ENCODE results near the gene SERINC2. TPM values are rescaled to one million over a fixed set of nuclear protein-coding genes. Genes with fewer than 3 reads are reported as not detected.

Gene SERINC2
- total RNA-seq, 3 donors from 2014 or later (not counting 1 experiment from before 2014, with no cell fraction given): 0.25 to 1.1 (median 0.40) TPM

- no peaks in the 10 kb centered on the region for H3K36me3 ChIP-seq (ENCODE audit: control insufficient read depth, insufficient read depth, low read length)
- H3K4me1 ChIP-seq (ENCODE audit: control insufficient read depth, insufficient read depth, low read length): peaks cover 1% of the 10 kb centered on the region
- H3K27me3 ChIP-seq (ENCODE audit: control insufficient read depth, insufficient read depth, low read length): no peaks in the 10 kb centered on the region
- Mint-ChIP-seq H3K36me3 (no peaks in the 10 kb centered on the region), H3K9me3 (no peaks in the 10 kb centered on the region), H3K27ac (no peak overlapping the region), H3K27me3 (ENCODE audit: low read depth in 2 of 2) (peaks cover 0 to 10% of the 10 kb centered on the region in 2 donors), H3K4me1 (peaks cover 6 to 9% of the 10 kb centered on the region in 2 donors), H3K4me3 (no peak overlapping the region)
- 20% methylated on average over 1 of the region's 3 CpGs for WGBS (ENCODE audit: insufficient coverage)
- TF ChIP-seq, protein P1, sequence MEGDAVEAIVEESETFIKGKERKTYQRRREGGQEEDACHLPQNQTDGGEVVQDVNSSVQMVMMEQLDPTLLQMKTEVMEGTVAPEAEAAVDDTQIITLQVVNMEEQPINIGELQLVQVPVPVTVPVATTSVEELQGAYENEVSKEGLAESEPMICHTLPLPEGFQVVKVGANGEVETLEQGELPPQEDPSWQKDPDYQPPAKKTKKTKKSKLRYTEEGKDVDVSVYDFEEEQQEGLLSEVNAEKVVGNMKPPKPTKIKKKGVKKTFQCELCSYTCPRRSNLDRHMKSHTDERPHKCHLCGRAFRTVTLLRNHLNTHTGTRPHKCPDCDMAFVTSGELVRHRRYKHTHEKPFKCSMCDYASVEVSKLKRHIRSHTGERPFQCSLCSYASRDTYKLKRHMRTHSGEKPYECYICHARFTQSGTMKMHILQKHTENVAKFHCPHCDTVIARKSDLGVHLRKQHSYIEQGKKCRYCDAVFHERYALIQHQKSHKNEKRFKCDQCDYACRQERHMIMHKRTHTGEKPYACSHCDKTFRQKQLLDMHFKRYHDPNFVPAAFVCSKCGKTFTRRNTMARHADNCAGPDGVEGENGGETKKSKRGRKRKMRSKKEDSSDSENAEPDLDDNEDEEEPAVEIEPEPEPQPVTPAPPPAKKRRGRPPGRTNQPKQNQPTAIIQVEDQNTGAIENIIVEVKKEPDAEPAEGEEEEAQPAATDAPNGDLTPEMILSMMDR (IDR thresholded peaks at IDR 0.05): no peak
- no peak overlapping the region for H3K4me3 ChIP-seq (ENCODE audit: low read length)
- intact Hi-C loops (cut with micrococcal nuclease): no loop called here
- ATAC-seq (no peak), DNase-seq (no peak)
- no peaks in the 10 kb centered on the region for H3K9me3 ChIP-seq (ENCODE audit: control insufficient read depth, insufficient read depth, low read length)
- H3K27ac ChIP-seq (ENCODE audit: low read length): no peak overlapping the region
Observed at GRCh38 chr1:31399976-31400375, 13.0 kb upstream of the SERINC2 start.

- Mint-ChIP-seq H3K4me3 (no peak overlapping the region), H3K27me3 (ENCODE audit: low read depth in 2 of 2) (peaks cover 0 to 10% of the 10 kb centered on the region in 2 donors), H3K27ac (no peak overlapping the region), H3K9me3 (no peaks in the 10 kb centered on the region), H3K36me3 (no peaks in the 10 kb centered on the region), H3K4me1 (peaks cover 1 to 5% of the 10 kb centered on the region in 2 donors)
- Histone ChIP-seq H3K27ac (ENCODE audit: low read length) (no peak overlapping the region), H3K4me3 (ENCODE audit: low read length) (no peak overlapping the region), H3K9me3 (ENCODE audit: control insufficient read depth, insufficient read depth, low read length) (no peaks in the 10 kb centered on the region), H3K36me3 (ENCODE audit: control insufficient read depth, insufficient read depth, low read length) (no peaks in the 10 kb centered on the region), H3K4me1 (ENCODE audit: control insufficient read depth, insufficient read depth, low read length) (no peaks in the 10 kb centered on the region), H3K27me3 (ENCODE audit: control insufficient read depth, insufficient read depth, low read length) (no peaks in the 10 kb centered on the region)
- intact Hi-C loops (cut with micrococcal nuclease): no loop called here
- ATAC-seq (no peak), DNase-seq (no peak)
- 25% methylated on average over 3 of the region's 3 CpGs for WGBS (ENCODE audit: insufficient coverage)
- TF ChIP-seq, protein P1 (IDR thresholded peaks at IDR 0.05): no peak
Observed at GRCh38 chr1:31400393-31400792, 12.6 kb upstream of the SERINC2 start.

GRCh38 chr1:31401241-31401640, 11.8 kb upstream of the SERINC2 start:
- Histone ChIP-seq H3K27me3 (ENCODE audit: control insufficient read depth, insufficient read depth, low read length) (no peaks in the 10 kb centered on the region), H3K9me3 (ENCODE audit: control insufficient read depth, insufficient read depth, low read length) (no peaks in the 10 kb centered on the region), H3K27ac (ENCODE audit: low read length) (no peak overlapping the region), H3K4me3 (ENCODE audit: low read length) (no peak overlapping the region), H3K36me3 (ENCODE audit: control insufficient read depth, insufficient read depth, low read length) (no peaks in the 10 kb centered on the region), H3K4me1 (ENCODE audit: control insufficient read depth, insufficient read depth, low read length) (no peaks in the 10 kb centered on the region)
- peaks cover 0 to 5% of the 10 kb centered on the region in 2 donors for H3K4me1 Mint-ChIP-seq
- H3K27ac Mint-ChIP-seq: no peak overlapping the region
- intact Hi-C loops (cut with micrococcal nuclease): no loop called here
- H3K27me3 Mint-ChIP-seq (ENCODE audit: low read depth in 2 of 2): peaks cover 0 to 10% of the 10 kb centered on the region in 2 donors
- H3K36me3 Mint-ChIP-seq: no peaks in the 10 kb centered on the region
- TF ChIP-seq, protein P1 (IDR thresholded peaks at IDR 0.05): no peak
- H3K4me3 Mint-ChIP-seq: no peak overlapping the region
- DNase-seq (no peak), ATAC-seq (no peak)
- 55% methylated on average over 2 of the region's 2 CpGs for WGBS (ENCODE audit: insufficient coverage)
- H3K9me3 Mint-ChIP-seq: no peaks in the 10 kb centered on the region

- no peak overlapping the region for H3K27ac ChIP-seq (ENCODE audit: low read length)
- no peaks in the 10 kb centered on the region for H3K9me3 ChIP-seq (ENCODE audit: control insufficient read depth, insufficient read depth, low read length)
- no peak for ATAC-seq
- intact Hi-C loops (cut with micrococcal nuclease): no loop called here
- Mint-ChIP-seq H3K27ac (no peak overlapping the region), H3K9me3 (no peaks in the 10 kb centered on the region), H3K36me3 (no peaks in the 10 kb centered on the region), H3K4me1 (no peaks in the 10 kb centered on the region), H3K4me3 (no peak overlapping the region), H3K27me3 (ENCODE audit: low read depth in 2 of 2) (peaks cover 20 to 21% of the 10 kb centered on the region in 2 donors)
- no peak overlapping the region for H3K4me3 ChIP-seq (ENCODE audit: low read length)
- no peaks in the 10 kb centered on the region for H3K4me1 ChIP-seq (ENCODE audit: control insufficient read depth, insufficient read depth, low read length)
- H3K27me3 ChIP-seq (ENCODE audit: control insufficient read depth, insufficient read depth, low read length): peaks cover under 1% of the 10 kb centered on the region
- 94% methylated on average over 6 of the region's 6 CpGs for WGBS (ENCODE audit: insufficient coverage)
- TF ChIP-seq, protein P1 (IDR thresholded peaks at IDR 0.05): no peak
- no peaks in the 10 kb centered on the region for H3K36me3 ChIP-seq (ENCODE audit: control insufficient read depth, insufficient read depth, low read length)
- DNase-seq: no peak
Observed at GRCh38 chr1:31405578-31406245, 7.3 kb upstream of the SERINC2 start.

Measured in natural killer cell (primary cell).